NCI-H187 treated with DMSO at 0.1 percent for 48 hours (cell line): ENCODE measurements around the gene MMRN2.
"Not testable (repeated sequence)": the region's sequence is repeated elsewhere in the genome, so short reads cannot be mapped to it uniquely, and the experiment has no call there.

ENCODE experiments used
- DNase-seq: peaks from one replicate; lab custom pipeline; 2025; lab: John Stamatoyannopoulos, UW

The MMRN2 gene

DNA sequence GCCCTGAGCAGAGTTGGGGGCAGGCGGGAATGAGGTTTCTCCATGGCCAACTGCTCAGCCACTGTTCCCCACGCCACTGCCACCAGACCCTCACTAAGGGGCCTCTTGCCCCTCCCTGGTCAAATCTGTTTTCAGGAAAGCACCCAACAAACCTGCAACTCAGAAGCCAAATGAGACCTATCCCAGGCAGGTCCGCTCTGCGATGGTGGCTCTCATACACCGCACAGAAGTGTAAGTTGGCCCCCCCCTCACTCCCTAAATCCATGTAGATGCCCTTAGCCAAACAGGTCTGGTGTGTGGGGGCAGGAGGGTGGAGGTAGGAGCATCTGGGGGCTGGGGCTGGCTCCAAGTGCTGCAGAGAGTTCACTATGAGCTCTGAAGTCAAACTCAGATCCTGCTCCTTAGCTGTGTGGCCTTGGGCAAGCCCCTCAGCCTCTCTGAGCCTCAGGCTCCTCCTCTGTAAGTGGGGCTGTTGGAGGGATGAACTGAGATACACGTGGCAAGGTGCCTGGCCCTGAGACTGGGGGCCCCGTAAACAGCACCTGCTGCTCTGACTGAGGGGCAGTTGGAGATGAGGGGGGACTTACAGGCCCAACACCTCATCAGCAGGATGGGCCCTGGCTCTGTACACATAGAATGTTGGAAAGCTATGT lies 1.1 kb downstream of the MMRN2 start:
- no peak for DNase-seq

DNA sequence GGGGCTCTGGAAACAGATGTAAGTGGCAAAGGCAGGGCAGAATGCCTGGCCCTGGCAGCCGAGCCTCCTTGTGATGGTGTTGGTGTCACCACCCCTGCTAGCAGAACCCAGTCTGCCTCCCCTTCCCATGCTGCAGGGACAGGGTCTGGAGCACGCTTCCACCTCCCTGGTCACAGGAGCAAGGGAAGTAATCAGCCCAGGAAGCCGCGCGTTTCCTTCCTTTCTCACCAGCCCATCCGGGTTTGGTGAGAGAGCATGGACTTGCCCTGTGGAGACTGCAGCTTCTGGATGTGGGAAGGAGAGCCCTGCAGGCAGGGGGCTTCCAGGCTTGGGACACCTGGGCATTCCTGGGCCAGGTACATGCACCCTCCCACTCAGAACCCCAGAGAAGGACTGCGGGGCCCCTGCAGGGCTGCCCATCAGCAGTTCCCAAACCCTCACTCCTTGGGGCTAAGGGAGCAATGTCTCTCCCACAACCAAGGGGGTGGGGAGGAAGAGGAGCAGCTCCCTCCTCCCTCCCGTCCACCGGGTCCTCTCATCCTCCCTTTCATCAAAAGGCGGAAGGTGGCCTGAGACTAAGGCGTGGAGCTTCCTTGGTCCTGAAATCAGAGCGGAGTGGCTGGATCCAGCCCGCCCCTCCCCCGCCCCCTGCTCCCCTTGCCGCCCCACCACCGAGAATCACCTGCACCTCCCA lies 1.8 kb downstream of the MMRN2 start:
- no peak for DNase-seq

GRCh38 chr10:86954681-86955500 lies 2.5 kb downstream of the MMRN2 start:
- no peak for DNase-seq

GRCh38 chr10:86953747-86954680 lies 3.4 kb downstream of the MMRN2 start:
- DNase-seq: no peak

DNA sequence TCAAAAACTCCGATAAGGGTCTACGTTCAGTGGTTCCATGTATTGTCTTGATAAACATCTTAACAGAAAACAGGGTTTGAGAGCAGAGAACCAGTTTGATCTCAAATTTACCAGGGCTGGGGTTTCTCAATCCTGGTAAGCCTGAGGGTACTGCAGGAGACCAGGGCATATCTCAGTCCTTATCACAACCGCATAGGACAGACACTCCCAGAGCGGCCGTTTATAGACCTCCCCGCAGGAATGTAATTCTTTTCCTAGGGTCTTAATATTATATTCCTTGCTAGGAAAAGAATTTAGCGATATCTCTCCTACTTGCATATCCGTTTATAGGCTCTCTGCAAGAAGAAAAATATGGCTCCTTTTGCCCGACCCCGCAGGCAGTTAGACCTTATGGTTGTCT lies 4.7 kb downstream of the MMRN2 start:
- not testable (repeated sequence) for DNase-seq

DNA sequence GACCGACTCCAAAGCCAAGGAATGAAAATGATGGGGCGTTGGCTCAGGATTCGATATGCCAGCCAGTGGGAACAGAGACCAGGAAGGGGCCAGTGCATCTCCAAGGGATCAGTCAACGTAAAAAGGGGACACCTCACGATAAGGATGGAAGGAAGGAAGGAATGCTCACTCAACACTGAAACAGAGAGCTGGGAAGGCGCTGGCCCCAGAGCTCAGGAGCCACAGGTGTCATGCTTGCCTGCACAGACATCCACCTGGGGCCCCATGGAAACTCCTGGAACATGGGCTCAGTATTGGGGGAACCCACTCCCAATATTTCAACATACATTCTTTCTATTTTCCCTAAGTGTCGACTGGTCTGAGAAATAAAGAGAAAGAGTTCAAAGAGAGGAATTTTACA lies 5.3 kb downstream of the MMRN2 start:
- DNase-seq: no peak

GRCh38 chr10:86951184-86951761 lies 6.1 kb downstream of the MMRN2 start:
- DNase-seq: no peak

GRCh38 chr10:86950349-86950748 lies 7.1 kb downstream of the MMRN2 start:
- DNase-seq: no peak

DNA sequence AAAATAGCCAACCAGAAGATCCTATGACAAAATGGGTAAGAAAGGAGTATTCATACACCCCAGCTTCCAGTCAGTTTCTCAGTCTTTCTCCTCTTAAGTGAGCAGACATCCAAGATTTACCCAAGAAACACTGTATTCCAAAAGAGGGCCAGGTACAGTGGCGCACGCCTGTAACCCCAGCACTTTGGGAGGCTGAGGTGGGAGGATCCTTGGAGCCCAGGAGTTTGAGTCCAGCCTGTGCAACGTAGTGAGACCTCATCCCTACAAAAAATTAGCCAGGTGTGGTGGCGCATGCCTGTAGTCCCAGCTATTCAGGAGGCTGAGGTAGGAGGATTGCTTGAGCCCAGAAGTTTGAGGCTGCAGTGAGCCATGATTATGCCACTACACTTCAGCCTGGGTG lies 9.6 kb downstream of the MMRN2 start:
- DNase-seq: not testable (repeated sequence)

DNA sequence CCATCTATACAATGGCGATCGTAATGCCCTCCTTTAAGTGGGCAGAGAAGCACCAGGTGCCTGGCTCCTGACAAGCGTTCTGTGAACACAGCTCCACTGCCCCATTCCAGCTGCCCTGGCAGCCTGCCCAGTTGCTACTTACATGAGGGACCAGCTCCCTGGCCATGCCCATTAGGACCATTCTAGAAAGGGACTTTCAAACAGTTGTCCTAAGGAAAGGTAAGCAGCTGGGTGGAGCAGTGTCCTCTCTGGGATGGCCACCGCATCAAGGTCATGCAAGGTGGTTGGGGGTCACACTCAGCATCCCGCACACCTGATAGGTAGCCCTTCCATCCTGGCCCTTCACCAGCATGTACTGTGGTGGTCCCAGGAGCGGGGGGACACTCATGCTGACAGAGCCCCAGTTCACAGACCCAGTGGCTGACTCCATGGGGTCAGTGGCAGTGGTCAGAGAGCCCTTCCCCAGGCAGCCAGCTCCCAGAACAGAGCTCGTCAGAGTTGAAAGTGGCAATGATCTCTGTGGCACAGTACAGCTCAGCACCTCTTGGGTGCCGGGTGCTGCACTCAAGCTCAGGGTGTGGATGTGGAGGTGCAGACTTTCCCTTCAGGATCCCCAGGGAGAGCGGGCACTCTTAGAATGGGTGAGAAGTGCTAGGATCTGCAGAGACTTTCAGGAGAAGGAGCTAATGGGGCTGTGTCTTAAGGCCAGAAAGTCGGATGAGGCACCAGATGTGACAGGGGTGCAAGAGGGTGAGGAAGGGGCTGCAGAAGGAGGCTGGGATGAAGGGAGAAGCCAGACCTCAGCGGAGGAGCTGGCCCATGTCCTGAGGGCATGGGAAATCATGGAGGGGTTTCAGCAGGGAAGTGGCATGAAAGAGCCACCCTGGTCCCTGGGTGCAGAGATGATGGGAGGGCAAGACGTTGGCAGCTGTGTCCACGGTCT lies 10.9 kb downstream of the MMRN2 start:
- no peak for DNase-seq

DNA sequence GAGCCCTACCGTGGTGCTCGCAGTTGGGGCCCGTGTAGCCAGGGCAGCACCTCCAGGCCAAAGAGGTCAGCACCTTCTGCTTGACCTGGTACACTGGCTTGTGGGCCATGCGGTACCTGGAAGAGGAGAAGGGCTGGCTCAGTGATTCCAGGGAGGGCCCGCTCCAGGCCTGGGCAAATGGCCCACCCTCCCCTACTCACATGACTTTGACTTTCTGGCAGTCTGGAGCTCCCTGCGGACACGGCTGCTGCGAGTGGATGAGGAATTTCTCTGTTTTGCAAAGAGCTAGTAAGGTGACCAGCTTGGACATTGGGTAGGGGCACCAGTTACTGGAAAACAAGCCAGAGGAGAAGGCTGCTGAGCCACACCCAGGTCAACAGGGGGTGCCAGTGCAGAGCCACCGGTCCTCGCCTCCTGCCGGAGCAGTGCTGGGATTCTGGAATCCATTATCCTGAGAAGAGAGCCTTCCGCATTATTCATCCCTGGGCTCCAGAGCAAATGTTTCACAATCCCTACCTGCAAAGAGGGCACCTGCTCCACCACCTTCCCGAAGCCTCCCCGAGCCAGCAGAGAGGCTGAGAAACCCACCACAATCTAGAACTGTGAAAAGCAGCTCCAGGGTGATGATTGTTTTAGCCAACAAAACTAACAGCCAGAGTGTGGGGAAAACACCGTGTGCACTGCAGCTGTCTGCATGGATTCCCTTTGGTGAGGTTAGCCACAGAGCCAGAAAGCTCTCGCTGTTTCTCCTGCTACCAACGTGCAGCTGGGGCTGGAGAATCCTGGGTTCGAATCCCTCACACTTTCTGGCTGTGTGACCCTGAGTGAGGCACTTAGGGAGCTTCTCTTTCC lies 11.8 kb downstream of the MMRN2 start:
- DNase-seq: no peak

DNA sequence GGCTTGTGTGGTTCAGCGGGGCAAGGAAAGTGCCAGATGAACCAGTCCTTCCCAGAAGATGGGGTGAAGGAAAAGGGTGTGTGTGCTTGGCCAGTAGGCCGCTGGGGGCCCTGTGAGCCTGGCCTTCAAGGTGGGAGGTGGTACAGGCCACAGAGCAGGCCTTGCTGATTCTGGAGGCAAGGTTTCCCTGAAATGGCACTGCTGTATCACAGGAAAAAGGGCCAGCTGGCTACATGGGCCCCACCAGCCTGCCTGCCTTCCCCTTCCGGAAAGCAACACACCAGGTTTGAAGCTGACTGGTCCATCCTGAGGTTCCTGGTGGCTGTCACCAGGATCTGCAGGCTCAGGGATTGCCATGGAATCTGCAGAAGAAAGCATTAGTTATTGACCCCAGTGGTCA lies 12.5 kb downstream of the MMRN2 start:
- no peak for DNase-seq

DNA sequence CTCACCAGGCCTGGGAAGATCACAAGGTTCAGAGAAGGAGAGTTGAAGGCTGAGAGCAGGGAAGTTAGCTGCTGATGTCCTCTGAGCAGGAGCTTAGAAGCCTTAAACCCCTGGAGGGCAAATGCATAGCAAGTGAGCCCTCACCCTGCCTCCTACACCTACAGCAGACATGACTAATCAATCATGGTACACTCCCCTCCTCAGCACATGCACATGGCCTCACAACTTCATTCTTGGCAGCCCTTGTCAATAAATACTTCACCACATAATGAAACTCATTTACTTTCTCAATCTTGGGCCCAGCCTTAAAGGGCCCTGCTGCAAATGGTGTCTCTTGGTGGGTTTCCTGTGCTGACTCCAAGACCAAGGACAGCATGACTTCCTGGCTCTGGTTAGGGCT lies 12.9 kb downstream of the MMRN2 start:
- no peak for DNase-seq

GRCh38 chr10:86944031-86944419 lies 13.4 kb downstream of the MMRN2 start:
- DNase-seq: no peak

- DNase-seq: no peak
These were observed 13.9 kb downstream of the MMRN2 start for GRCh38 chr10:86943316-86944030.

- DNase-seq: no peak
These were observed 14.7 kb downstream of the MMRN2 start for GRCh38 chr10:86942441-86943315.

DNA sequence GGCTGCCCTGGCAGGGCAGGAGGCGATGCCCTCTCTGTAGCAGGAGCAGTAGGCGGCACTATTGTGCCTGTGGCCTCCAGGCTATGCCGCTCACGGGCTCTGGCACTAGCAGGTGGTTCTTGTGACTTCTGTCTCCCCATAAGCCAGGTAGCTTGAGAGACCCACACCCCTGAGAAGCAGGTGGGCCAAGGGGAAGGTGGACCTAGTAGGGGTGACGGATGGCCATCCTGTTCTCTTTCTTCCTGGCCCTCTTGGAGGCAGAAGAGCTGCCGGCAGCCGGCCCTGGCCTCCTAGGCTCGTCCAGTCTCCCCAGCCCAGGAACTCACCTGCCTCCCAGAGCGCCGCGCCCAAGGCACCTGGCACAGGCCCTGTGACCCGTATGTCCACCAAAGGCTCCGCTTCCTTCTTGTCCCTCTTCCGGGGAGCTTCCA lies 15.4 kb downstream of the MMRN2 start:
- no peak for DNase-seq

GRCh38 chr10:86941426-86941825 lies 16.0 kb downstream of the MMRN2 start:
- DNase-seq: no peak
